GM12865 (cell line): Measurements from ENCODE around the gene TJP3.

Experiments
- DNase-seq: peaks from one replicate; pipeline ENCODE4 v3.0.0; 2010; ENCODE audit warnings: low read depth
- H3K4me3 ChIP-seq: 2 replicates; pipeline ENCODE4 v1.5.1; 2011; ENCODE audit warnings: mild to moderate bottlenecking, low read depth, low read length, control low read depth
- TF ChIP-seq, protein P1 (sequence below): IDR thresholded peaks from 2 replicates; pipeline ENCODE4 v1.5.1; 2011; ENCODE audit warnings: low read length, control low read depth, low read depth, inconsistent platforms; ENCODE audit not compliant: insufficient read depth; ENCODE audit errors: missing control alignments

The TJP3 gene

GRCh38 chr19:3778899-3779723 is 70.9 kb downstream of the TJP3 start:
- no peak overlapping the region for H3K4me3 ChIP-seq
- TF ChIP-seq, protein P1, sequence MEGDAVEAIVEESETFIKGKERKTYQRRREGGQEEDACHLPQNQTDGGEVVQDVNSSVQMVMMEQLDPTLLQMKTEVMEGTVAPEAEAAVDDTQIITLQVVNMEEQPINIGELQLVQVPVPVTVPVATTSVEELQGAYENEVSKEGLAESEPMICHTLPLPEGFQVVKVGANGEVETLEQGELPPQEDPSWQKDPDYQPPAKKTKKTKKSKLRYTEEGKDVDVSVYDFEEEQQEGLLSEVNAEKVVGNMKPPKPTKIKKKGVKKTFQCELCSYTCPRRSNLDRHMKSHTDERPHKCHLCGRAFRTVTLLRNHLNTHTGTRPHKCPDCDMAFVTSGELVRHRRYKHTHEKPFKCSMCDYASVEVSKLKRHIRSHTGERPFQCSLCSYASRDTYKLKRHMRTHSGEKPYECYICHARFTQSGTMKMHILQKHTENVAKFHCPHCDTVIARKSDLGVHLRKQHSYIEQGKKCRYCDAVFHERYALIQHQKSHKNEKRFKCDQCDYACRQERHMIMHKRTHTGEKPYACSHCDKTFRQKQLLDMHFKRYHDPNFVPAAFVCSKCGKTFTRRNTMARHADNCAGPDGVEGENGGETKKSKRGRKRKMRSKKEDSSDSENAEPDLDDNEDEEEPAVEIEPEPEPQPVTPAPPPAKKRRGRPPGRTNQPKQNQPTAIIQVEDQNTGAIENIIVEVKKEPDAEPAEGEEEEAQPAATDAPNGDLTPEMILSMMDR, result no peak
- DNase-seq, result no peak

DNA sequence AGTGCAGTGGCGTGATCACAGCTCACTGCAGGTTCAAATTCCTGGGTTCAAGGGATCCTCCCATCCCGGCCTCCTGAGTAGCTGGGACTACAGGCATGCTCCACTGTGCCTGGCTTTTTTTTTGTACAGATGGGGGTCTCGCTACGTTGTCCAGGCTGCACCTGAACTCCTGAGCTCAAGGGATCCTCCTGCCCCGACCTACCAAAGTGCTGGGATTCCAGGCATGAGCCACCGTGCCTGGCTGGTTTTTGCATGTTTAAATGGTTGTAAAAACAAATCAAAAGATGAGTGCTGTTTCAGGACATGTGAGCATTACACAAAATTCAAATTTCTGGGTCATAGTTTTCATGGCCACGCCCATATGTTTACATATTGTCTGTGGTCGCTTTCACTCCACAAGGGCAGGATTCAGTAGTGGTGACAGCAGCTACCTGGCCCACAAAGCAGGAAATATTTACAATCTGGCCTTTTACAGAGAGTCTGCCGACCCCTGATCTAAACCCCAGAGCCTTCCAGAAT is 72.7 kb downstream of the TJP3 start:
- TF ChIP-seq, protein P1, result no peak
- peak; percentile 17 for DNase-seq
- no peak overlapping the region for H3K4me3 ChIP-seq

- no peak for DNase-seq
- TF ChIP-seq, protein P1, result no peak
- H3K4me3 ChIP-seq, result no peak overlapping the region
Measured at GRCh38 chr19:3781603-3782002, 73.4 kb downstream of the TJP3 start.

- DNase-seq, result no peak
- H3K4me3 ChIP-seq, result no peak overlapping the region
- TF ChIP-seq, protein P1, result no peak
Measured at GRCh38 chr19:3782330-3782729, 74.1 kb downstream of the TJP3 start.

- TF ChIP-seq, protein P1, result no peak
- H3K4me3 ChIP-seq, result no peak overlapping the region
- no peak for DNase-seq
Measured at GRCh38 chr19:3782903-3783302, 74.7 kb downstream of the TJP3 start.

- TF ChIP-seq, protein P1, result peak; percentile 28
- no peak overlapping the region for H3K4me3 ChIP-seq
- DNase-seq, result no peak
Measured at GRCh38 chr19:3783660-3784584, 75.7 kb downstream of the TJP3 start.
